Measurements from ENCODE around the gene SDHB. TPM values are rescaled to one million over a fixed set of nuclear protein-coding genes. Genes with fewer than 3 reads are reported as not detected.

SDHB gene
- total and polyA plus RNA-seq, 2 of the 8 experiments (the other 6 are each of a cell fraction or from before 2014, with no cell fraction given), result 84.0 to 98.7 TPM

- no peak for TF ChIP-seq CTBP2 (IDR thresholded peaks at IDR 0.05; ENCODE audit: borderline replicate concordance, insufficient read depth, insufficient read length, low read length)
These were observed at the start of gene SDHB (continued) for GRCh38 chr1:17053685-17054410.
